HL-60/S4 treated with phorbol 12-myristate 13-acetate at 8.2 ng/mL for 4 days and 3 days (cell line): Measurements from ENCODE around the gene EID2B.

Experiments used
- in situ Hi-C: fragments of 300-500 bp; cut with MboI; formaldehyde crosslinking; loops from 2 replicates; pipeline ENCODE4 v1.15.0; 2022; ENCODE audit warnings: low sequenced_read_pairs

The EID2B gene

GRCh38 chr19:39501340-39501739 lies 31.3 kb downstream of the EID2B start:
- in situ Hi-C loops, result no loop called here

GRCh38 chr19:39500543-39500942 lies 32.1 kb downstream of the EID2B start:
- in situ Hi-C loops, result no loop called here

GRCh38 chr19:39499932-39500331 lies 32.7 kb downstream of the EID2B start:
- in situ Hi-C loops, result no loop called here

- in situ Hi-C loops, result no loop called here
Measured at GRCh38 chr19:39498798-39499642, 33.6 kb downstream of the EID2B start, which contains the start of gene DLL3. Gene DLL3 (plus strand): TSS chr19:39498947. CDS start chr19:39498975, 28 bp downstream.

GRCh38 chr19:39497996-39498797 lies 34.5 kb downstream of the EID2B start:
- in situ Hi-C loops, result no loop called here

GRCh38 chr19:39497701-39497995 lies 35.0 kb downstream of the EID2B start:
- in situ Hi-C loops, result no loop called here

- in situ Hi-C loops, result no loop called here
Measured at GRCh38 chr19:39496063-39496462, 36.6 kb downstream of the EID2B start.

GRCh38 chr19:39494661-39495060 lies 38.0 kb downstream of the EID2B start:
- in situ Hi-C loops, result no loop called here

GRCh38 chr19:39492788-39493187 lies 39.9 kb downstream of the EID2B start:
- in situ Hi-C loops, result no loop called here

GRCh38 chr19:39492225-39492624 lies 40.4 kb downstream of the EID2B start:
- in situ Hi-C loops, result no loop called here

- in situ Hi-C loops, result no loop called here
Measured at GRCh38 chr19:39489756-39490155, 42.9 kb downstream of the EID2B start.

- in situ Hi-C loops, result no loop called here
Measured at GRCh38 chr19:39483141-39483540, 49.5 kb downstream of the EID2B start.

- in situ Hi-C loops, result no loop called here
Measured at GRCh38 chr19:39481676-39482075, 51.0 kb downstream of the EID2B start.

- in situ Hi-C loops, result no loop called here
Measured at GRCh38 chr19:39481229-39481545, 51.5 kb downstream of the EID2B start.
